Right cardiac atrium (tissue), 5 donors: ENCODE data around the gene SNAPC1. TPM values are rescaled to one million over a fixed set of nuclear protein-coding genes. Genes with fewer than 3 reads are reported as not detected.
"Not testable (repeated sequence)": the region's sequence is repeated elsewhere in the genome, so short reads cannot be mapped to it uniquely, and the experiment has no call there.

Experiments
- ATAC-seq, 2 donors: fragments of 200-7000 bp; cut with Tn5 transposase; one replicate each; pipeline versions ENCODE4 v1.8.0 to v1.9.1; 2020; ENCODE audit warnings: moderate library complexity in 2 of 2, mild to moderate bottlenecking in 1 of 2
- DNase-seq, 3 donors: peaks; one replicate each; pipeline ENCODE4 v3.0.0-alpha.2; 2020
- H3K27ac ChIP-seq: one replicate; pipeline ENCODE4 v1.5.1; 2013; ENCODE audit warnings: mild to moderate bottlenecking, low read length, control low read depth, moderate library complexity
- H3K27me3 ChIP-seq: one replicate; pipeline ENCODE4 v1.6.1; 2013; ENCODE audit not compliant: control insufficient read depth, insufficient read depth
- H3K4me1 ChIP-seq: one replicate; pipeline ENCODE4 v1.6.1; 2013; ENCODE audit warnings: low read length; ENCODE audit not compliant: control insufficient read depth, insufficient read depth
- H3K4me3 ChIP-seq: one replicate; pipeline ENCODE4 v1.5.1; 2013; ENCODE audit warnings: low read length, control low read depth
- H3K9me3 ChIP-seq: one replicate; pipeline ENCODE4 v1.6.1; 2013; ENCODE audit warnings: low read length; ENCODE audit not compliant: control insufficient read depth
- WGBS: extraction: QIAGEN DNeasy Blood & Tissue Kit; methylation state at CpG from one replicate; pipeline ENCODE4 v1.1.7; 2013; 5-methylcytosine and 5-hydroxymethylcytosine counted together
- intact Hi-C, 4 donors: fragments of 100-400 bp; cut with DNase I; formaldehyde crosslinking; loops; one replicate each; pipeline versions ENCODE4 v1.11.0 to v1.14.0; 2022 to 2023
- polyA plus RNA-seq: library from polyadenylated mRNA; stranded (reverse); fragments of 200-250 nt; gene quantifications from one replicate; pipeline ENCODE4 v1.2.3, GENCODE V29; 2013
- total RNA-seq, 4 donors: library from RNA; stranded (reverse); fragmentation: NEBNext Ultra II Directional; extraction: Animal tissue kit (Norgen Biotek cat#: 25700); gene quantifications; one replicate each; pipeline ENCODE4 v1.2.1, GENCODE V29; 2021
- donor health status: healthy with polysubstance abuse.
- donor health status: DM: no; HTN: yes; CAD: no.
- donor health status: DM: no; HTN: no; CAD: no.
- donor health status: DM: no; HTN: yes; CAD: no; lungs with severe emphysema.
- donor health status: DM: yes; HTN: yes; CAD: no.

The SNAPC1 gene
- total and polyA plus RNA-seq, 5 donors = 6.1 to 12.9 (median 9.1) TPM

- WGBS = 65% methylated on average over 2 of the region's 2 CpGs
- H3K27me3 ChIP-seq = no peaks in the 10 kb centered on the region
Observed at GRCh38 chr14:61730756-61731373, 31.4 kb upstream of the SNAPC1 start.

GRCh38 chr14:61733972-61734371, 28.2 kb upstream of the SNAPC1 start:
- no peak overlapping the region for H3K27ac ChIP-seq
- intact Hi-C loops = no loop called here
- no peaks in the 10 kb centered on the region for H3K4me1 ChIP-seq
- 84% methylated on average over 2 of the region's 2 CpGs for WGBS
- no peak overlapping the region for H3K4me3 ChIP-seq
- H3K9me3 ChIP-seq = no peaks in the 10 kb centered on the region
- no peaks in the 10 kb centered on the region for H3K27me3 ChIP-seq
- DNase-seq (no peak), ATAC-seq (no peak)

More at GRCh38 chr14:61730756-61731373, 31.4 kb upstream of the SNAPC1 start:
- no peaks in the 10 kb centered on the region for H3K4me1 ChIP-seq
- no peak overlapping the region for H3K4me3 ChIP-seq
- no peak overlapping the region for H3K27ac ChIP-seq
- intact Hi-C loops = no loop called here
- DNase-seq = no peak
- no peaks in the 10 kb centered on the region for H3K9me3 ChIP-seq
- ATAC-seq = no peak

- no peak for DNase-seq
- 49% methylated on average over 4 of the region's 4 CpGs for WGBS
- Histone ChIP-seq H3K4me1 (peaks cover 3% of the 10 kb centered on the region), H3K4me3 (no peak overlapping the region), H3K27me3 (no peaks in the 10 kb centered on the region), H3K27ac (no peak overlapping the region), H3K9me3 (no peaks in the 10 kb centered on the region)
- intact Hi-C loops = no loop called here
- no peak for ATAC-seq
Observed at GRCh38 chr14:61736751-61737150, 25.5 kb upstream of the SNAPC1 start.

GRCh38 chr14:61737915-61738314, 24.3 kb upstream of the SNAPC1 start:
- intact Hi-C loops = no loop called here
- DNase-seq (no peak), ATAC-seq (no peak)
- peaks cover 3% of the 10 kb centered on the region for H3K4me1 ChIP-seq
- no peak overlapping the region for H3K4me3 ChIP-seq
- no peak overlapping the region for H3K27ac ChIP-seq
- H3K9me3 ChIP-seq = no peaks in the 10 kb centered on the region
- H3K27me3 ChIP-seq = no peaks in the 10 kb centered on the region
- 86% methylated on average over 5 of the region's 5 CpGs for WGBS

- intact Hi-C loops = no loop called here
- Histone ChIP-seq H3K4me1 (peaks cover 3% of the 10 kb centered on the region), H3K4me3 (no peak overlapping the region), H3K27me3 (no peaks in the 10 kb centered on the region), H3K9me3 (no peaks in the 10 kb centered on the region), H3K27ac (no peak overlapping the region)
- no peak for DNase-seq
- no peak for ATAC-seq
Observed at GRCh38 chr14:61739133-61739532, 23.1 kb upstream of the SNAPC1 start.

- H3K27me3 ChIP-seq = no peaks in the 10 kb centered on the region
- intact Hi-C loops = loop anchor here in 1 of 4 donors (10.0 kb wide), 1 partner anchor 278 kb away; no protein-coding TSS in a partner anchor
- DNase-seq (no peak), ATAC-seq (no peak)
- no peak overlapping the region for H3K27ac ChIP-seq
- no peak overlapping the region for H3K4me3 ChIP-seq
- no peaks in the 10 kb centered on the region for H3K9me3 ChIP-seq
- 97% methylated on average over 6 of the region's 6 CpGs for WGBS
- peaks cover 3% of the 10 kb centered on the region for H3K4me1 ChIP-seq
Observed at GRCh38 chr14:61742371-61742770, 19.8 kb upstream of the SNAPC1 start.

GRCh38 chr14:61744238-61744637, 18.0 kb upstream of the SNAPC1 start:
- ATAC-seq (no peak), DNase-seq (no peak)
- intact Hi-C loops = loop anchor here in 1 of 4 donors (10.0 kb wide), 1 partner anchor 279 kb away; no protein-coding TSS in a partner anchor
- Histone ChIP-seq H3K4me3 (no peak overlapping the region), H3K27me3 (no peaks in the 10 kb centered on the region), H3K27ac (no peak overlapping the region), H3K4me1 (peaks cover 3% of the 10 kb centered on the region), H3K9me3 (no peaks in the 10 kb centered on the region)
- 89% methylated on average over 5 of the region's 5 CpGs for WGBS

- H3K4me1 ChIP-seq, H3K27ac ChIP-seq, H3K4me3 ChIP-seq, DNase-seq, H3K9me3 ChIP-seq, H3K27me3 ChIP-seq, ATAC-seq: not testable (repeated sequence)
- 94% methylated on average over 3 of the region's 3 CpGs for WGBS
- intact Hi-C loops = loop anchor here in 1 of 4 donors (10.0 kb wide), 1 partner anchor 282 kb away; no protein-coding TSS in a partner anchor
Observed at GRCh38 chr14:61746346-61746745, 15.9 kb upstream of the SNAPC1 start.

- Histone ChIP-seq H3K9me3 (no peaks in the 10 kb centered on the region), H3K27ac (no peak overlapping the region), H3K4me1 (no peaks in the 10 kb centered on the region), H3K27me3 (no peaks in the 10 kb centered on the region), H3K4me3 (peak overlapping the region; percentile 23)
- ATAC-seq = no peak
- intact Hi-C loops = loop anchor here in 1 of 4 donors (10.0 kb wide), 1 partner anchor 282 kb away; no protein-coding TSS in a partner anchor
- no peak for DNase-seq
Observed at GRCh38 chr14:61746881-61747280, 15.3 kb upstream of the SNAPC1 start.

GRCh38 chr14:61747342-61747741, 14.9 kb upstream of the SNAPC1 start:
- no peak for DNase-seq
- no peak overlapping the region for H3K27ac ChIP-seq
- no peaks in the 10 kb centered on the region for H3K4me1 ChIP-seq
- WGBS = 77% methylated on average over 3 of the region's 3 CpGs
- H3K9me3 ChIP-seq = no peaks in the 10 kb centered on the region
- no peaks in the 10 kb centered on the region for H3K27me3 ChIP-seq
- H3K4me3 ChIP-seq = peak overlapping the region; percentile 15
- no peak for ATAC-seq
- intact Hi-C loops = loop anchor here in 1 of 4 donors (10.0 kb wide), 1 partner anchor 283 kb away; no protein-coding TSS in a partner anchor

GRCh38 chr14:61749264-61749663, 13.0 kb upstream of the SNAPC1 start:
- Histone ChIP-seq H3K4me1 (no peaks in the 10 kb centered on the region), H3K27me3 (no peaks in the 10 kb centered on the region), H3K9me3 (no peaks in the 10 kb centered on the region), H3K4me3 (peak overlapping the region; percentile 86), H3K27ac (peak overlapping the region; percentile 90)
- DNase-seq = no peak
- intact Hi-C loops = loop anchor here in 1 of 4 donors (10.0 kb wide), 1 partner anchor 284 kb away; no protein-coding TSS in a partner anchor
- peak; percentile 19 to 27 for ATAC-seq
- WGBS = 22% methylated on average over 3 of the region's 3 CpGs
